GM19193 (cell line): ENCODE results near the gene CNIH1.

Experiments used
- POLR2A ChIP-seq: IDR thresholded peaks from 4 replicates; pipeline ENCODE4 v1.6.1; 2011; ENCODE audit not compliant: insufficient read depth, insufficient read length; ENCODE audit errors: extremely low read depth

Gene CNIH1

GRCh38 chr14:54443981-54444380 is 2.8 kb upstream of the CNIH1 start:
- no peak for TF ChIP-seq POLR2A

DNA sequence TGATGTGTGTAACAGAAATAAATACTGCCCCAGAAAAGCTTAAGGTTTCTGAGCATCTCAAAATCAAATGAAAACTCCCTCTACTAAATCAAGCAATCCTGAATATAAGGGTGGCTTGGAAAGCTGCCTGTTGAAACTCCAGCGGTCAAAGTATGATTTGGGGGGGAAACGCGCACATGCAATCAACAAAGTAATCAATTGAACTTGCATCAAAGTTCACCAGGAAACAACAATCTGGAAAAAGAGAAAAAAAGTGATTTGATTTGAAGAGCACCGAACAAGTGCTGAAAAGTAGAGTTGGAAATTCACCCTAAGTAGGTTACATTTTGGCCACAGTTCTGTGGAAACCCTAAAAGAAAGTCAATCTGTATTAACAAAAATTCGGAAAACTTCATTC is 700 bp downstream of the CNIH1 start:
- TF ChIP-seq POLR2A: no peak

DNA sequence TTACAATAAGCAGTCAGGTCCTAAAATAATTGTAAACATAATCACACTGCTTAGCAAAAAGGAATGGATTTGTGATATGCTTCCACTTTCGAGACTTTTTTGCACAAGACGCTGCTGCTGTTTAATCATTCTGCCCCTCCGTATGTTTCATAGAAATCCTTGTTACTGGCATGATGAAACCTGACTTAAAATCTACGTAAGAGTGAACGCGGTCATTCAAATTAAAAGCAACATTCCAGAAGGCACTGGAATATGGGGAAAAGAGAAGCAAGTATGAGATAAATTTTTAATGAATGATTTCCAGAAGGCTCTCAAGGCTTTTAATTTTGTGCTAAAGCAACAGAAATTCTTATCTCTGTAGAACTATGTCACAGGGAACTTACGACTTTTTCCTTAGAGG is 1.1 kb downstream of the CNIH1 start:
- no peak for TF ChIP-seq POLR2A

DNA sequence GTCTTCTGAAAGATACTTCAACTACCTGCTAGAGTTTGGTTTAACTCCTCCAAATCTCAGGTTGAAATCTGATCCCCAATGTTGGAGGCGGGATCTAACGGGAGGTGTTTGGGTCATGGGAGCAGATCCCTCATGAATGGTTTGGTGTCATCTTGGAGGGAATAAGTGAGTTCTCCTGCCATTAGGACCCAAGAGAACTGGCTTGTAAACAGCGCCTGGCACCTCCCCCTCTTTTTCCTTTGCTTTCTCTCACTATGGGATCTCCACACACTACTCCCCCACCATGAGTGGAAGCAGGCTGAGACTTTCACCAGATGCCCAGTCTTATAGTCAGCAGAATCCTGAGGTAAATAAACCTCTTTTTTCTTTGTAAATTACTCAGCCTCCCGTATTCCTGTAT is 2.5 kb downstream of the CNIH1 start:
- no peak for TF ChIP-seq POLR2A

DNA sequence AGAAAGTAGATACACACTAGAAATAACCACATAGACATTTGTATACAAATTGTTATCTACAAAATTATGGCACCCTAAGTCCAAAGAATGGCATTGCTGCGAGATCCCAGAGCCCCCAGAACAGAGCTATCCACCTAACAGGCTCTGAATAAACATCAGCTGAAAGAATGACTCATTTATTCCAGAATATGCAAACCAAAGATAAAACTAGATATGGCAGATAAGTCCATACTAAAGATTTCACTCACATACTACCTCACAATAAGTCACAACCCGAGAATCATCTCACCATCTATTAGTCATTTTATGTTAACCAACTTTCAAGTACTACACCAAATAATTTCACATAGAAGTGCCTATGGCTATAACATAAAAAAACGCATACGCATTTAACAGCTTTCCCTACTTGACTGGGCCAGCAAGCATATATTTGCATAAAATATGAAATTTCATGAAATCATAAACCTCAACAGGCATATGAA is 5.6 kb downstream of the CNIH1 start:
- TF ChIP-seq POLR2A: no peak

DNA sequence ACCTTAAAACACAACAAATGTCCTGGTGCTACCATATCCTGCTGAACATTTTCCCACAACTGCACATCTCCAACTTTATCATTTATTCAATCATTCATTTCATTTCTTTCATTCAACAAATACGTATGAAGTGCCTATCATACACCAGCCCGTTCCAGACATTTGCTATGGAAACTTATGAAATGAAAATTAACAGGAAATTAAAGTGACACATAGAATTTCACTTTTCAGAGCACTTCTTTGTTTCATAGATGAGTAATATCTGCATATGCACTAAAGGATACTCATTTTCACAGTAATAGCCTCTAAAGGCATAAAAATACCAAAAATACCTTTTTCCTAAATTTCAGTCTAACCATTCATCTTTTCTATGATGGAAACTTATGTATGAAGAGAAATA is 12.6 kb downstream of the CNIH1 start:
- no peak for TF ChIP-seq POLR2A

DNA sequence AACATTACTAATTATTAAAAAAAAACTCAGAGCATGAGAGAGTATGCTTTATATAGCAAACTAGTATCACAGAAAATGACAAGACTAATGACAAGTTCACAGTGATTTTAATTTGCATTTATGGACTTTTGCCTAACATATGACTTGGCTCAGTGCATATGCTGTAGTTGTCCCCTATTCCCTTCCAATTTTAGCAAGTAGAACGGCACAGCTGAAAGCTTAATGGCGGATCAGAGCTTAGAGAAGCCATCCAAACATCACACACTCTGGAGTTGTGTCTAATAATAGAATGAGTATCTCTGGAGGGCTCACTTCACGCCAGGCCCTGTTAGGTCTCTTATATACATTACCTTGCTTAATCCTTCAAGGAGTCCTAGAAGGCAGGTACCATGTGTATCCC is 13.3 kb downstream of the CNIH1 start:
- no peak for TF ChIP-seq POLR2A

DNA sequence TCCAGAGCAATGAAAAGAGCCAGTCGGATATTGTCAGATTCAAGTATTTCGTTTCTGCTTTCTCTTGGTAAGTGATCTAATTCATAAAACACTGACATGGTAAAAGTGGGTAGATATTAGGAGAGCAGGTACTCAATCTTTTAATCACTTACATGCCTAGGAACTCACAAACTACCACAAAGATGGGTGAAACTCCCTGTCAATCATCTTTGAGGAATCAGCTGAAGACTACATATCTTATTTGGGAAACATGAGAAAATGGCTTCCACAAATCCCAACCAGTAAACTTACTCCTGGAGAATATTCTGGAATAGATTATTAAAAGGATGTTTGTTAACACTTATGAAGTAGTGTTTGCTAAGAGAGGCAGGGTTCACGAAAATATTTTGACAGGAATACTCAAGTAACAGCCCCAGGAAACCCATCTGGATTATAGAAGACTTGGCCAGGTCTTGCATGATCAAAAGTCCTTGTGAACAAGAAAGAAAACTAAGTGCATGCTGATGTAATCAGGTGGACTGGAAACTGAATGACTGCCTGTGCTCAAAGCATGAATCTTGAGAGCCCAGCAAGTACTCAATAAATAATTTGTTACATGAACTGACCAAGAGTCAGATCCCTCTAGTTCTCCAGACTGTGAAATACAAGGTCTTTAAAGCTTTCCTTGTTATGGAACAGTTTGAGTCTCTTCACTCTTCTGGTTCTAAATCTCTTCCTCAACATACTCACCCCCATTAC is 15.5 kb downstream of the CNIH1 start:
- no peak for TF ChIP-seq POLR2A

- no peak for TF ChIP-seq POLR2A
Observed at GRCh38 chr14:54425068-54425467, 16.1 kb downstream of the CNIH1 start.

- TF ChIP-seq POLR2A: no peak
Observed at GRCh38 chr14:54424479-54424901, 16.7 kb downstream of the CNIH1 start.

DNA sequence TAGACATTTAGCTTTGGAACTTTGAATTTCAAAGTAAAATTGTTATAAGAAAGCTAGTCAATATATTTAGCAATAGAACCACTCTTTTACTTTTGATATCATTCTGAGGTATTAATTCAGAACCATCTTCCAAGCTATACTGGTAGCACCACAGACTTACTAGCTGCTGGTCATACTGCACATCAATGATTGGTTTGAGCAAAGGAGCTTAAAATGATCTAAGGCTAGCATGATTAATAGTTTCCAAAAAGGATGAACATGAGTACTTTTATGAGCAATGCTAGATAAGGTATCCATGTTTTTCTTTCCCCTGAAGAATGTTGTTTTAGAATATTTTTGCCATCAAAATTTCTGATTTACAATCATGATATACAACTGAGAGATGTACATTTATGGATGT is 17.2 kb downstream of the CNIH1 start:
- no peak for TF ChIP-seq POLR2A

- TF ChIP-seq POLR2A: no peak
Observed at GRCh38 chr14:54420478-54421142, 20.6 kb downstream of the CNIH1 start.

- no peak for TF ChIP-seq POLR2A
Observed at GRCh38 chr14:54411371-54411770, 29.8 kb downstream of the CNIH1 start.

DNA sequence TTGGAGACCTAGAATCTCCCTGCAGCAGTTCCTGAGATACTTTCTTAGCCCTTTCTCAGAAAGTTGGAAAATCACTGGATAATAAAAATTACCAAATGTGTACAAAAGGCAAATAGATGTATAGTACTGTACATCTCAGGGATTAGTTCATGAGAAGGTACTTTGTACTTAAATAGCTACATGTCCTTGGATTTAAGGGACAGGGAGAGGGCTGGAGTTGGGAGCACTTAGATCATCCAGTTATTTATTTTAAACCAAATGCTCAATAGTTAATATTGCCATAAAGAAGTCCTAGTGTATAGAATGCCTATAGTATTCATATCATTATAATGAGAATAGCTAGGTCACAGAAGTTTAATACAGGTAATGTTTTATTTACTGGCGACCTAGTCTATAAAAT is 31.0 kb downstream of the CNIH1 start:
- no peak for TF ChIP-seq POLR2A

DNA sequence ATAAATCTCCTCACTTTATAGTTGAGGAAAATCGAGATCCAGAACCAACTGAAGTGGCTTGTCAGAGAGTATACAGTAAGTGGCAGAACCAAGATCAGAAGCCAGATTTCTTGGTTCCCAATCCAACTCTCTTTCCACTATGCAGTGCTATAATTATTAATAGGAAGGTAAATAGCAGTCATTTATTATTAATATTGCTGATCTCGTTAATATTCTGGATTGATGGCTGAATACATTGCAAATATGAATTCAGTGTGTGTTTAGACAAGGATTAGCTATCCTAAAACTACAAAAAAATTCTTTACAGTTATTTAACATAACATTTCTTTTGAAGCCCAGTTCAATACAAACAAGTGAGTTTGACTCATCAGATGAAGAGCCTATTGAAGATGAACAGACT is 41.6 kb downstream of the CNIH1 start:
- TF ChIP-seq POLR2A: no peak
